A204.1 (cell line): Measurements from ENCODE around the gene ZBTB7A.

Experiments
- FAIRE-seq: peaks from 2 replicates; lab custom pipeline; 2012; peaks lifted over from hg19 to GRCh38; lab: Jason Lieb, UNC

Gene ZBTB7A

GRCh38 chr19:4053423-4054324, 13.0 kb downstream of the ZBTB7A start:
- no peak for FAIRE-seq

GRCh38 chr19:4052993-4053422, 13.7 kb downstream of the ZBTB7A start:
- no peak for FAIRE-seq

DNA sequence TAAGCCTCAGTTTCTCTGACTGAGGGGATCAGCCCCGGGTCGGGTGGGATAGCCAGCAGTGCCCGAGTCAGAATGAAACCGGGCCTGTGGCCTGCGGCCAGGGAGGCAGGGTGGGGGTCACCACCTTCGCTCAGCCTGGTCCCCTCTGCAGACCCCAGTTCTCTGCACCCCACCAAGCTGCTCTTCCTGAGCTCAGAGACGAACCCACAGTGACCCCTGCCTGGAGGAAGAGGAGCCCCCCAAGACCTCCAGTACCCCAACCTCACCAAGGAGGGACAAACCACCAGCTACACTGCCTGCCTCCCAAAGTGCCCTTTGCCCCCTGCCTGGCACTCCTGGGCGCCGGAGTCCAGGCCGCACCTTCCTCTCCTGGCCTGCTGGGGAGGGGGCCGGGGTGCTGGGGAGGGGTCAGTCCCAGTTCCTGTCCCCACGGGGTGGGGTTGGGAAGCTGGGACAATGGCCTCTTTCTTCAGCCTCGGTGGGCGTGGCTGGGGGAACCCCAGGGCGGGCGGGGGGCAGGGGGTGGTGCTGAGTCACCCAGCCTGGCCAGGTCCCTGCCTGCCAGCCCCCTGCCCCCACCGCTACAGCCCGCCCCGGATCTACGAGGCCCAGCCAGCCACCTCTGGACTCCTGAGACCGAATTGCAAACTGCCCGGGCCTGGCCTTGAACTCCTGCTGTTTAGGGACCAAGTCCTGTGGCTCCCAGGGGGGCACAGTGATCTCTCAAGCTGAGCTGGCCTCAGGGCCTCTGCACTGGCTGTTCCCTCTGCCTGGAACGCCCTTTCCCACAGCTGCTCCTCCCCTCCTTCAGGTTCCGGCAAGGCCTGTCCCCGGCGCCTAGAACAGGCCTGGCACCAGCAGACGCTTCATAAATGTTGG, 14.3 kb downstream of the ZBTB7A start:
- FAIRE-seq = no peak

DNA sequence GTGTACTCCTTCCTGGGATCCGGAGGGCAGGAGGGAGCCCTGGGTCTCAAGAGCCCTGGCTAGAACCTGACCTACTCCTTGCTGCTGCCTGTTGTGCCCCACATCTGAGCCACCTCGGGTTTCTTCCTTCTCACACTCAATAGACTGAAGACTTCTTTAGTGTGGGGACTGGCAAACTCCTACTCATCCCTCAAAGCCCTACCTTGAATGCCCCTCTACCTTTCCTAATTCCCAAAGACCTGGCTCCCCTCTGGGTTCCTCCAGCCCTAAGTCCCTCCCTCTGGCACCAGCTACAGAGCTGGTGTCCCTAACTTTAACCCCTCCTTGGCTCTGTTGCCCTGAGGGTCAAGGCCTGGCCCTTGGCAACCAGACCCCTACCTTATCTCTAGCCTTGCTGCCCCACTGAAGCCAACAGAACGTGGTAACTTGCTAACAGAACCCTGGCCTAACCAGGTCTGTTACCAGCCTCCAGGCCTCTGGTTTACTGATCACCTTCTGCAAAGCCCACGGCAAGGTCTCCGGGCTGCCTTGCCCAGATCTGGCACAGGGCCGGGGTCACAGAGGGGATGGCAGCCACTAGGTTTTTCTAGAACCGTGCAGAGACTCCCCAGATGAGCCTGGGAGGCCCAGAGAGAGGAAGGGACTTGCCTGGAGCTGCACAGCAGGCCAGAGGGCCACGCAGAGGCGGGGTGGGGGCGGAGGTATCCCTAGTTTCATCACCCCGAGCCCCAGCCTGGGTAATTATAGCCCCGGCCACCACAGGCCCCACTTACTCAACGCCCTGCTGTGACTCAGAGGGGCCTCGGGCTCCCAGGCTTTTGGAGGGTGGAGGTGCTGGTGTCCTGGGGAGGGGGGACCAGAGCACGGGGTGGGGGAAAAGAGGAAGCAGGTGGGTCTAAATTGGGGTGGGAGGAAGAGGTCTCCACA, 15.3 kb downstream of the ZBTB7A start:
- FAIRE-seq = no peak

DNA sequence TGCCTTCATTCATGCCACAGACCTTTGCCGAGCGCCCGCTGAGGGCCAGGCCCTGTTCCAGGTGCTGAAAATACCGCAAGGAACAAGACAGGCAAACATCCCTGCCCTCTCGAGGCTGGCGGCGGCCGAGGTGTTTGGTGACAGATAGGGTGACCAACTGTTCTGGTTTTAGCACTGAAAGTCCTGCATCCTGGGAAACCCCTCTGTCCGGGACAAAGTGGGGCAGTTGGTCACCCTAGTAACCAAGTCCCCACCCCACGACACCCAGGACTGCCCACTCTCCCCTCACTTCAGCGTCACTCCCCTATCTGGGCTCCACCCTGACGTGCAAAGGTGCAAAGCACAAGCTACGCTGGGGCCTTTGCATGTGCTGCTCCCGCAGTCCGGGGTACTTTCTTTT, 17.3 kb downstream of the ZBTB7A start:
- FAIRE-seq = no peak

DNA sequence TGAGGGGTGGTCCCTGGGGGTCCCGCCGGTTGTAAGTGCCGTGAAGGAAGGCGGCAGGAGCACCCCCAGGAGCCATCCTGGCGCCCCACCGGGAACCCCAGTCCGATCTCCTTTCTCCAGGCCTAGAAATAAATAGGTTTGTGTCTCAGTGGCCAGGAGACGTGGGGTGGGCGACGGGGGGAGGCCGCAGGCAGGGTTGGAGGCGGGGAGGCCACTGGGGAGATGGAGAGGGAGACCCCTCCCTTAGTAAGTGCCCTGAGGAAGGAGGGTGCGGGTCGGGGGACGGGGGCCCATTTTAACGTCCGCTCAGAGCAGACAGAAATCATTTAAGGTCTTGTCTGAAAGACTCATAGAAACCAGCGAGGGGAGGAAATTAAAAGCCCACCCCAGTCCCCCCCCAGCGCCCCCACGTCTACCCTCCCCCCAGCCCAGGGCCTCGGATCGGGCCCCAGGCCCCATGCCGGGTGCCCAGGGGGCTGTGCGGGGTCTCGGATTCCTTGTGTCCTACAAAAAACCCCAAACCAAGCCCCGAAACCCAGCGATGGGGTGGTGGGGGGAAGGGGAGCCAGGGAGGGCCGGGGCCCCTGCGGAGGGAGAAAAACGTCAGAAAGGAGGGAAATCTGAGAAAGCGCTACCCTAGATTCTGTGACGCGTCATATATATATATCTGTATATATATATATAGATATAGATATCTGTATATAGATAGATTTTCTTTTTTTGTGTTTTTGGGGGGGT, 19.6 kb downstream of the ZBTB7A start:
- no peak for FAIRE-seq

- FAIRE-seq = no peak
Observed at GRCh38 chr19:4046362-4046691, 20.4 kb downstream of the ZBTB7A start.

- no peak for FAIRE-seq
Observed at GRCh38 chr19:4045597-4046361, 20.9 kb downstream of the ZBTB7A start.

DNA sequence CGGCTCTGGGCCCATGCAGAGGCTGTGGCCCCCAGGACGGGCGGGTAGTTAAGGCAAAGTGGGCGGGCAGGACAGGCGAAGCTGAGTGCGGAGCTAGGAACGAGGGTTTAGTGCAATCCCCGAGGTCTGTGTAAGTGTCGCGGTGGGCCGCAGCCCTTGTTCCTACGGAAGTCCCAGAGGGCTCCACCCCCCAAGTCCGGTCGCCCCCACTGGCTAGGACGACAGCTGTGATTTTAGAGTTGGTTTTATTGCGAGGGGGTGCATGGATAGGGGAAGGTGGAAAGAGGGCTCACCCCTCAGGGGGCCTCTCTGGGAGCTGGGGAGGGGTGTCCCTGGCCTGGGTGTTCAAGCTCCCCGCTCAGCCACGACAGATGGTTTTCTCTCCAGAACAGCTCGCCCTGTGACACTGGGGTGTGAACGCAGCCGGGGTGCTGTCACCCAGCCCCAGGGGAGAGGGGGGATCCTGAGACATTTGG, 21.7 kb downstream of the ZBTB7A start:
- FAIRE-seq = no peak

DNA sequence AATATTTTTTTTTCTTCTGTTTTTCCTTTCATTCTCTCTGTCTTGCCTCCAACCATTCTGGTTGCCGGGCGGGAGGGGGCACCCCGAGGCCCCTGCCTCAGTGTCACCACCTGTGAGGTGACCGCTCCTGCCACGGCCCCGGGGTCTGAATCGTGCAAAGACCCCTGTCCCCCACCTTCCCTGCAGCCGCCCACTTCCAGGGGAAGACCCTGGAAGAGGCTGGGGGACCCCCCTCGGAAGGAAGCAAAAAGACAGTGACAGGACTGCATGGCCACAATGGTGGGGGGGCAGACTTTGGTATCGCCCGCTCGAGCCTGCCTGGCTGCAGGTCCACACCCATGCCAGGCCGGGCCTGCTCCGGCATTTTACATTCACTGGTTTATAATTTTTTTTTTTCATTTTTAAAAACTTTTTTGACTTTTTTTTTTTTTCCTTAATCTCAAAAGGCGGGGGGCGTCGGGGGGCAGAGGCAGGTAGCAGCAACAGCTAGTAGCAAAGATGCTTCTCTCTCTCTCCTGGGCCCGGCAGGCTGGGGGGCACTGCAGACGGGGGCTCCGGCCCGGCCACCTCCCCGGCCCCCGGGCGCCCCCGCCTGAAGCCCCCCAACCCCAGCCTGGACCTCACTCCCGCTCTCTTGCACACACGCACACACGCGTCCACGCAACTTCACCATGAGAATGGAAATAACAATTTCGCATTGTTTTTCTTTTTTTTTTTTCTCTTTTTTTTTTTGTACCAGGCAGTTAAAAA, 22.6 kb downstream of the ZBTB7A start:
- FAIRE-seq = no peak

GRCh38 chr19:4043401-4043800, 23.3 kb downstream of the ZBTB7A start:
- FAIRE-seq = no peak

DNA sequence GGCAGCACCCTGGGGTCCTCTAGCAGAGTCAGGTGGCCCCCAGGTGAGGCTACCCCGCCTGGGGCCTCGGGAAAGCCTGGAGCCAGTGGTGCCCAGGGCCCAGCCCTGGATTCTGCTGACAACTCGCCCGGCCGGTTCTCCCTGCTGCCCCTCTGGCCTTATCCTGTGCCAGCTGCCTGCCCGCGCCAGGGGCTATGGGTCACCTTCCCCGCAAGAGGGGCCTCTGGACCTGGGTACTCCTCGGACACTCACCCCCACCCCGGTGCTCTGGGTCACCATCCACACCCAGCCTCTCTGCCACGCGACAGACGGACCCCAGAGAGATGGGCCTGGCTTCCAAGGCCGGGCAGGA, 24.0 kb downstream of the ZBTB7A start:
- FAIRE-seq = no peak

DNA sequence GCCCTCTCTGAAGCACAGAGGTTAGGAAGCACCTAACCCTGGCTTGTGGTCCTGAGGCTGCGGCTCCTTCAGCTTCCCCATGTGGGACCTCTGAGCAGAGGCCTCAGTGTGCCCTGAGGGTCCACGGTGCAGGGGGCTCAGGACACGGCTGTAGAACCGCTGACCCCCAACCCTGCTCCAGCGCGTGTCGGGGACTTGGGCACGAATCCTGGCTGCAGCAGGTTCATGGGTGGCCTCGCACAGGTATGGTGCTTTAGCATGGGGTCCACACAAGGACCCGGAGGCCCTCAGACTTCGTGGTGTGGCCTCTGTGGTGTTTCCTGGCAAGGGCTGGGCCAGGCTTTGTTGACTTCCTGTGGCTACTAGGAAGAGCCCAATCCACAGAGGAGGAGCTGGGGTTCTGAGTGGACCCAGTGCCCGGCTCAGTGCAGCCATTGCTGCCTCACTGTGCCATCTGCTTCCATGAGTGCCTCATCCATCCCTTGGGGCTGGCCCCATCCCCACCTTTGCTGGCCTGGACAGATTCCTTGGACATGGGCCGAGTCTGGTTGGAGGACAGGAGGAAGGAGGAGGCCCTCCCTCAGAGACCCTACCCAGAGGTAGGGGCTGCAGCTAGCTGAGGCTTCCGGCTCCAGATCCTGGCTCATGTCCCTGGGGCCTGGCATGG, 24.5 kb downstream of the ZBTB7A start:
- no peak for FAIRE-seq

DNA sequence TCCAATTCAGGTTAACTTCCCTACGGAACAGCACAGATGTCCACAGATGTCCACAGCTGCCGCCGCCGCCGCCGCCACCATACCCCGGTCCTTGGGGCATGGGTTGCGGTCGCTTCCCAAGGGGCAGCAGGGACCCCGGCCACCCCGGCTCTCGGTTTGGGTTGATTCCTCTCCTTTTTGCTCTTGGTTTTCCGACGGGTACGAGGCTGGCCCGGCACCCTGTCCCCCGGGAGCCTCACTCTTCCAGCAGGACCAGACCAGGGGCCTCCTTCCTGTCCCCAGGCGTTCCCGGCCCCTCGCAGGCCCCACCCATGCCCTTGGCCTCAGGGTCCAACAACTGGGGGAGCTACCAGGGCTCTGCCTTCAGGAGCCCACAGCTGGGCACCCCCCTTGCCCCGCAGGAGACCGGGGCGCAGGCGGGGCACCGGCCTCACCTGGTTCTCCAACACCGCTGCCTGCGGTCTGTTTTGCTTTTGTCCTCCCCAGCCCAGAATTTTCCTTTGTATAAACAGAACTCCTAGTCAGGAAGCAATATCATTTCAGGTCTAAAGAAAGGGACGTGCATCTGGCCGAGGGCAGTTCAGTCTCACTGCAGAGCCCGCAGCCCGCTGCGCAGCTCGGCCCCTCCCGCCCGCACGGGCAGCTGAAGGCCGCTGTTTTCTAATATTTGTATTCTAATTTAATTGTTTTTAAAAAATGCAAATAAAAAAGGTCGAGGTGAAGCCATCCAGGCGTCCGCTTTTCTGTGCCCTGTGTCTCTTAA, 27.9 kb downstream of the ZBTB7A start:
- no peak for FAIRE-seq

- FAIRE-seq = no peak
Observed at GRCh38 chr19:4038057-4038456, 28.6 kb downstream of the ZBTB7A start.

DNA sequence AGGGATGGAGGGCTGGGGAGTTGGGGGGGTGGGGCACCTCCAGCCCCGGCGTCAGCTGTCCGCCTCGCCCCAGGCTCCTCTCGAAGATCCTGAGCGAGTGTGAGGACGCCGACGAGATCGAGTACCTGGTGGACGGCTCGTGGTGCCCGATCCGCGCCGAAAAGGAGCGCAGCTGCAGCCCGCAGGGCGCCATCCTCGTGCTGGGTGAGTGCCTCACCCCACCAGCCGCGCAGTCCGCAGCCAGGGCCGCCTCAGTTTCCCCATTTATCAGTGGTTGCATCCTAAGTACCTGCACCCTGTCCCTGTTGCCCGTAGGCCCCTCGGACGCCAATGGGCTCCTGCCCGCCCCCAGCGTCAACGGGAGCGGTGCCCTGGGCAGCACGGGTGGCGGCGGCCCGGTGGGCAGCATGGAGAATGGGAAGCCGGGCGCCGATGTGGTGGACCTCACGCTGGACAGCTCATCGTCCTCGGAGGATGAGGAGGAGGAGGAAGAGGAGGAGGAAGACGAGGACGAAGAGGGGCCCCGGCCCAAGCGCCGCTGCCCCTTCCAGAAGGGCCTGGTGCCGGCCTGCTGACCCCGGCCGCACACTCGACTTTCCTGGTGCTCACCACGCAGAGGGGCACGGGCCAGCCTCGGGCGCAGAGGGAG, 29.3 kb downstream of the ZBTB7A start:
- no peak for FAIRE-seq

DNA sequence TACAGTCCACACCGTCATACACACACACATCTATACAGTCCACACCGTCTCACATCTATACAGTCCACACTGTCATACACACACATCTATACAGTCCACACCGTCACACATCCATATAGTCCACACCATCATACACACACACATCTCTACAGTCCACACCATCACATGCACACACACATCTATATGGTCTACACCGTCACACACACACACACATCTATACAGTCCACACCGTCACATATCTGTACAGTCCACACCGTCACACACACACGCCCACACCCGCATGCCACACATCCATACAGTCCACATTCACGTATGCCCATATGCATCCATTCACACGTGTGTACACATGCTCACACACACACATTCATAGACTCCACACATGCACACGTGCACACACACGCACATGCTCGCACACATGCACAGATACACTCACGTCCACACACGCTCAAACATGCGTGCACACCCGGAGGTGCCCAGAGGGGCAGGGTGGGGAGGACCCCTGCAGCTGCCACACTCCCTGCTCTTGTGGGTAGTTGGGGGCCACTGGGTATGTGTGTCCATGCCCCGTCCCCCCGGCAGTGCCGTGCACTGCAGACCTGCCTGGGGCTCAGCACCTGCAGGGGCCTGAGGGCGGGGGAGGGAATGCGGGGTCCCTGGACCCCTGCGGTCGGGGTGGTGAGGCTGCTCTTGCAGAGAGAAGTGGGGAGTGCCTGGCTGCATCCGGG, 30.0 kb downstream of the ZBTB7A start:
- FAIRE-seq = no peak
